ENCODE data around the gene VPS13D. TPM values are rescaled to one million over a fixed set of nuclear protein-coding genes. Genes with fewer than 3 reads are reported as not detected.
A peak's percentile ranks its signal among the peaks of the same experiment; 100 is the strongest.

The VPS13D gene
- total RNA-seq, 6 experiments from 2014 or later, result 25.9 to 36.9 (median 30.8) TPM

DNA sequence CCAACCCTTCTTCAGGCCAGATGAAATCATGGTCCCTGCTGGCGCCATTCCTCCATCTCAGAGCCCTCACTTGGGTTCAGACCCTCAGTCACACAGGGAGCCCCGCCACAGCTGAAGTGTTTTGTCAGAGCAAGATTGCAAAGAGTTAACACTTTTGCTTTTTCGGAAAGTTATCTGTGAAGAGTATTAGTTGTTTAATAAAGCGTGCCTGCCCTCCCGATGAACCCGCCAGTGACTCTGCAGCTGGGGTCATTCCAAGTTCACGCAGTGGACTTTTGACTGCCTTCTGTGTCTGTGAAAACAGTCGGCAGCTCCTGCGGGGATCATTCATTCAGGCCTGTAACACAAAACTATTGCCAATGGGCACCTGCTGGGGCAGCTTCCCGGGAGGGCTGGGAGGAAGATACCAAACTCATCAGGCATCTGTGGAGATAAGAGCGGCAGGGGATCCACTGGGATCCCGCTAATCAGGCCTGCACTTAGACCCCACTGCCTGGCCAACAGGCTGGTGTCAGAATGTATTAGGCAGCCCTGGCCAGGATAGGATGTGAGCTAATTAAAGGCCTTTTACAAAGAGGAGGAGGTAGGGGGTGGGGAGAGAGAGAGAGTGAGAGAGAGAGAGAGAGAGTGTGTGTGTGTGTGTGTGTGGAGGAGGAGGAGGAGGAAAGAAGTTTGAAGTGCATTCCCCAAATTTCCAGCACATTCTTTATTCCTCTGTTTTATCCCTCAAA, 203.7 kb downstream of the VPS13D start:
- TF ChIP-seq, protein P1, sequence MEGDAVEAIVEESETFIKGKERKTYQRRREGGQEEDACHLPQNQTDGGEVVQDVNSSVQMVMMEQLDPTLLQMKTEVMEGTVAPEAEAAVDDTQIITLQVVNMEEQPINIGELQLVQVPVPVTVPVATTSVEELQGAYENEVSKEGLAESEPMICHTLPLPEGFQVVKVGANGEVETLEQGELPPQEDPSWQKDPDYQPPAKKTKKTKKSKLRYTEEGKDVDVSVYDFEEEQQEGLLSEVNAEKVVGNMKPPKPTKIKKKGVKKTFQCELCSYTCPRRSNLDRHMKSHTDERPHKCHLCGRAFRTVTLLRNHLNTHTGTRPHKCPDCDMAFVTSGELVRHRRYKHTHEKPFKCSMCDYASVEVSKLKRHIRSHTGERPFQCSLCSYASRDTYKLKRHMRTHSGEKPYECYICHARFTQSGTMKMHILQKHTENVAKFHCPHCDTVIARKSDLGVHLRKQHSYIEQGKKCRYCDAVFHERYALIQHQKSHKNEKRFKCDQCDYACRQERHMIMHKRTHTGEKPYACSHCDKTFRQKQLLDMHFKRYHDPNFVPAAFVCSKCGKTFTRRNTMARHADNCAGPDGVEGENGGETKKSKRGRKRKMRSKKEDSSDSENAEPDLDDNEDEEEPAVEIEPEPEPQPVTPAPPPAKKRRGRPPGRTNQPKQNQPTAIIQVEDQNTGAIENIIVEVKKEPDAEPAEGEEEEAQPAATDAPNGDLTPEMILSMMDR (IDR thresholded peaks at IDR 0.05), result no peak
- no peak for TF ChIP-seq POLR2A (IDR thresholded peaks at IDR 0.05)
- no peaks in the 10 kb centered on the region for H3K27me3 ChIP-seq
- H3K4me1 ChIP-seq, result peaks cover 0 to 39% (median 15%) of the 10 kb centered on the region in 4 donors
- peak overlapping the region in 1 of 3 donors; percentile 11 for H3K4me3 ChIP-seq
- no peaks in the 10 kb centered on the region for H3K9me3 ChIP-seq
- peak overlapping the region; percentile 59 to 85 (median 66) for H3K27ac ChIP-seq
- peak; percentile 85 to 95 (median 88) for ATAC-seq
- intact Hi-C loops (cut with DNase I), result no loop called here
- WGBS (ENCODE audit: insufficient coverage, low coverage, low lambda C conversion rate, missing lambda C conversion rate), result 16% methylated on average over 8 of the region's 12 CpGs
- no peaks in the 10 kb centered on the region for H3K36me3 ChIP-seq
- peak; percentile 77 to 89 (median 87) for DNase-seq

DNA sequence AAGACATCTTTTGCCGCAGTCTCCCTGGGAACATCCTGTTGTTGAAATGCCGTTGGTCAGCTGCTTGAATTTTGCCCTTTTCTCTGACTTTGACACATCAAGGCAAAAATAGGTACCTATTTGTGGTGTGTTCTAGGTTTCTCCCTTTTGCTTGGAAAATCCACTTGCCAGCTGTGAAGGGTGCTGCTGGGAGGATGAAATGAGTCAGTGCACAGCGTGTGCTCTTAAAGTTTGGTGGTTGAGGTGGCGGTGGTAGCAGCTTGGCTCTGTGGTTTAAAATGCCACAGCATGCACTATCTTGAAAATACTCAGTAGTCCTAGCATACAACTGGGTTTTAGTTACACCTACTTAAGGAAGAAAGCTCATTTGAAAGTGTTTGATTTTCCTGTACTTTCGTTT, 204.3 kb downstream of the VPS13D start:
- Histone ChIP-seq H3K27me3 (no peaks in the 10 kb centered on the region), H3K36me3 (no peaks in the 10 kb centered on the region), H3K27ac (peak overlapping the region; percentile 46 to 85 (median 59)), H3K4me3 (no peak overlapping the region), H3K4me1 (peaks cover 0 to 39% (median 15%) of the 10 kb centered on the region in 4 donors), H3K9me3 (no peaks in the 10 kb centered on the region)
- ATAC-seq (peak; percentile 16 to 35 (median 18)), DNase-seq (no peak)
- TF ChIP-seq, protein P1 (IDR thresholded peaks at IDR 0.05), result no peak
- WGBS (ENCODE audit: insufficient coverage, low coverage, low lambda C conversion rate, missing lambda C conversion rate), result 34% methylated on average over 5 of the region's 5 CpGs
- intact Hi-C loops (cut with DNase I), result no loop called here

DNA sequence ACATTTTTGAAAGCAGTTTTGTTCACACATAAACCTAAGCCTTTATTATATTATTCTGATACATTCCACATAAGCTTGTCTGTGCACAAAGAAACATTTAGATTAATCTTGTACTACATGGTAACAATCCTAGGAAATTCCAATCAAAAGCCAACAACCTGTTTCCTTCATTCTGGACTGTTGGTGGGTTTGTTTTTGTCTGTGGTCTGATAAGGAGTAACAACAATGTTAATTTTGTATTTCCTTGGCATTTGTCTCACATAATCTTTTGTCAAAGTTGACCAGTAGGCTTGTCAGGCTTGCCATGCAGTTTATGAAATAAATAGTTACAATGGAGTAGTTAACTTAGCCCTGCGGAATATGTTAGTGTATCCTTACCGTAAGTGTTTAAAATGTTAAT, 204.9 kb downstream of the VPS13D start:
- Histone ChIP-seq H3K27me3 (no peaks in the 10 kb centered on the region), H3K36me3 (no peaks in the 10 kb centered on the region), H3K9me3 (no peaks in the 10 kb centered on the region), H3K27ac (peak overlapping the region; percentile 46 to 85 (median 59)), H3K4me1 (peaks cover 0 to 39% (median 15%) of the 10 kb centered on the region in 4 donors), H3K4me3 (no peak overlapping the region)
- peak in 2 of 4 donors; percentile 4 to 26 for ATAC-seq
- TF ChIP-seq POLR2A (IDR thresholded peaks at IDR 0.05), result no peak
- TF ChIP-seq, protein P1 (IDR thresholded peaks at IDR 0.05), result no peak
- 84% methylated on average over 2 of the region's 2 CpGs for WGBS (ENCODE audit: insufficient coverage, low coverage, low lambda C conversion rate, missing lambda C conversion rate)
- intact Hi-C loops (cut with DNase I), result no loop called here
- DNase-seq, result no peak

DNA sequence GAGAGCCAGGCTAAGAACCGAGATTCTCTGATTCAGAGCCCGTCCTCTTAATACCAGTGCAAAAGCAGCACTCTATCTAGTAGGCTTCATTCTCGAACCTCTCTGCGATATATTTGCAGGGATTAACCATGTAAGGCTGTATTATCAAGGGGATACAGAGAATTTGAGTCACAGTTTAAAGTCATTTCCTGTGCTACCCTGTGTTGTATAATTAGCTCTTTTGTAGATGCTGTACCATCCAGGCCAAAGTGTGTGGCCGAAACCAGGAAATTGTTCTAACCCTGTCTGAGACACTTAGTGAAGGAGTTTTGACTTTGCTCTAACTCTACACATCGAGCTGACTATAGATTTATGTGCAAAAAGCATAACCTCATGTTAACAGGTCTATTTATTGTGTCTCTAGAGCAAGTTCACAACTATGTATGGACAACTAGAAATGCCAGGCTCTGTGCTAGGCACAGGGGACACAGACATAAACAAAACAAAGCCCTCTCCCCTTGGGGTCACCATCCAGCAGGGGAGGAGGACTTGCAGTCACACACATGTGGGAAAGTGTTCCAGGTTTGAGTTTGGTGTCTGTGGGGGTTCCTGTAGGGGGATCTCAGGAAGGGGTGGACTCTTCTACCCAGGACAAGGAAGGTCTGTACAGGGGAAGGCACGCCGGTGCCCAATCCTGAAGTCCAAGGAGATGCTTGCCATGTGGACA, 206.0 kb downstream of the VPS13D start:
- ATAC-seq, result peak in 3 of 4 donors; percentile 13 to 62 (median 34)
- peak overlapping the region in 2 of 3 donors; percentile 10 to 59 for H3K27ac ChIP-seq
- H3K4me1 ChIP-seq, result peaks cover 0 to 39% (median 15%) of the 10 kb centered on the region in 4 donors
- TF ChIP-seq, protein P1 (IDR thresholded peaks at IDR 0.05), result no peak
- no peak for TF ChIP-seq POLR2A (IDR thresholded peaks at IDR 0.05)
- no peaks in the 10 kb centered on the region for H3K9me3 ChIP-seq
- no peak overlapping the region for H3K4me3 ChIP-seq
- no peak for DNase-seq
- H3K36me3 ChIP-seq, result no peaks in the 10 kb centered on the region
- H3K27me3 ChIP-seq, result no peaks in the 10 kb centered on the region
- intact Hi-C loops (cut with DNase I), result no loop called here
- WGBS (ENCODE audit: insufficient coverage, low coverage, low lambda C conversion rate, missing lambda C conversion rate), result 57% methylated on average over 8 of the region's 8 CpGs

Data from right lobe of liver (tissue), 6 donors.